HCT116 (cell line): ENCODE data around the gene ASB9. TPM values are rescaled to one million over a fixed set of nuclear protein-coding genes. Genes with fewer than 3 reads are reported as not detected.
"Not testable (repeated sequence)": the region's sequence is repeated elsewhere in the genome, so short reads cannot be mapped to it uniquely, and the experiment has no call there.

Source experiments
- ATAC-seq: fragments of 200-7000 bp; cut with Tn5 transposase; 2 replicates; pipeline ENCODE4 v1.9.1; 2020; ENCODE audit warnings: mild to moderate bottlenecking, moderate library complexity
- BruUV-seq: library from RNA; stranded (reverse); fragments of 400-500 nt; replicated peaks from 2 replicates; lab custom pipeline; 2021; lab: Mats Ljungman, UMichigan
- CTCF ChIA-PET: fragments of 300-600 bp; sonication (Branson Sonifier 250); formaldehyde crosslinking; loops from one replicate; lab custom pipeline; 2021; ENCODE audit warnings: antibody characterized with exemption; lab: Charles Lee
- POLR2A ChIA-PET: fragments of 300-600, 350-600 bp; sonication (Branson Sonifier 250); formaldehyde crosslinking; loops from one replicate; lab custom pipeline; 2021; ENCODE audit warnings: antibody characterized with exemption; lab: Charles Lee
- RAD21 ChIA-PET, 2 experiments: fragments of 300-600 bp; sonication (Branson Sonifier 250); formaldehyde crosslinking; loops; one replicate each; lab custom pipeline; 2023; ENCODE audit warnings: low total read pairs in 2 of 2; ENCODE audit not compliant: uncharacterized antibody in 2 of 2, unreplicated experiment in 2 of 2, low non-redundant PET in 1 of 2; lab: Charles Lee
- DNase-seq: peaks from one replicate; pipeline ENCODE4 v3.0.0-alpha.2; 2010; ENCODE audit warnings: low read depth, low spot score
- H2AFZ ChIP-seq: fragments of 200-600 bp; shearing (Covaris generic), sonication (generic); 2 replicates; pipeline ENCODE4 v1.6.1; 2017; ENCODE audit warnings: low read depth, mixed run types, mixed read lengths, antibody characterized with exemption, low read length; ENCODE audit not compliant: poor library complexity, severe bottlenecking
- H3K27ac ChIP-seq: 2 replicates; pipeline ENCODE4 v1.5.1; 2012; ENCODE audit warnings: low read depth, low read length
- H3K27me3 ChIP-seq: fragments of 200-600 bp; sonication (generic); 2 replicates; pipeline ENCODE4 v1.6.1; 2016; ENCODE audit warnings: mixed run types, low read length, mixed read lengths; ENCODE audit not compliant: insufficient read depth
- H3K36me3 ChIP-seq, 2 experiments: fragments of 200-500 bp in 1 of 2; fragments of 200-600 bp in 1 of 2; sonication (Bioruptor generic) in 1 of 2; sonication (generic) in 1 of 2; 2 replicates each; pipeline versions ENCODE4 v1.5.1 to v1.6.1; 2014 to 2016; ENCODE audit warnings: low read length in 2 of 2, inconsistent platforms in 1 of 2, mixed read lengths in 1 of 2, mixed run types in 1 of 2; ENCODE audit not compliant: insufficient read depth in 2 of 2, control insufficient read depth in 1 of 2
- H3K4me1 ChIP-seq, 2 experiments: fragments of 200-600 bp in 1 of 2; sonication (generic) in 1 of 2; 2 replicates each; pipeline versions ENCODE4 v1.5.1 to v1.6.1; 2012 to 2017; ENCODE audit warnings: low read length in 2 of 2, inconsistent platforms in 1 of 2, mild to moderate bottlenecking in 1 of 2, mixed read lengths in 1 of 2, mixed run types in 1 of 2, moderate library complexity in 1 of 2; ENCODE audit not compliant: insufficient read depth in 2 of 2, control insufficient read depth in 1 of 2
- H3K4me2 ChIP-seq: fragments of 200-600 bp; sonication (generic); 2 replicates; pipeline ENCODE4 v1.6.1; 2017; ENCODE audit warnings: mixed run types, low read length, mixed read lengths
- H3K4me3 ChIP-seq, 2 experiments: fragments of 200-600 bp in 1 of 2; sonication (generic) in 1 of 2; replicated peaks in 1 of 2; 2 replicates each; pipeline ENCODE4 v1.5.1; 2011 to 2016; ENCODE audit warnings: low read length in 2 of 2, control low read depth in 1 of 2, low read depth in 1 of 2, mild to moderate bottlenecking in 1 of 2, mixed read lengths in 1 of 2, mixed run types in 1 of 2
- H3K79me2 ChIP-seq: fragments of 200-600 bp; sonication (generic); 2 replicates; pipeline ENCODE4 v1.6.1; 2017; ENCODE audit warnings: mild to moderate bottlenecking, mixed run types, low read length, moderate library complexity, mixed read lengths; ENCODE audit not compliant: insufficient read depth
- H3K9ac ChIP-seq: fragments of 200-600 bp; sonication (generic); 2 replicates; pipeline ENCODE4 v1.6.1; 2016; ENCODE audit warnings: low read length, mixed read lengths
- H3K9me2 ChIP-seq: fragments of 200-600 bp; sonication (generic), shearing (Covaris generic); 2 replicates; pipeline ENCODE4 v1.6.1; 2017; ENCODE audit warnings: mixed run types, mild to moderate bottlenecking, moderate library complexity; ENCODE audit not compliant: insufficient read depth
- H3K9me3 ChIP-seq, 2 experiments: fragments of 200-500 bp in 1 of 2; fragments of 200-600 bp in 1 of 2; sonication (Bioruptor generic) in 1 of 2; sonication (generic) in 1 of 2; 2 replicates each; pipeline ENCODE4 v1.6.1; 2014 to 2017; ENCODE audit warnings: low read length in 2 of 2, mixed read lengths in 2 of 2, inconsistent platforms in 1 of 2, low read depth in 1 of 2, mild to moderate bottlenecking in 1 of 2, mixed run types in 1 of 2, moderate library complexity in 1 of 2; ENCODE audit not compliant: control insufficient read depth in 1 of 2, insufficient read depth in 1 of 2
- H4K20me1 ChIP-seq: fragments of 200-600 bp; sonication (generic), shearing (Covaris generic); 2 replicates; pipeline ENCODE4 v1.6.1; 2017; ENCODE audit warnings: mixed run types, mild to moderate bottlenecking, moderate library complexity; ENCODE audit not compliant: insufficient read depth
- ATF3 ChIP-seq: IDR thresholded peaks from 2 replicates; pipeline ENCODE4 v1.6.1; 2012
- CBX3 ChIP-seq: IDR thresholded peaks from 2 replicates; pipeline ENCODE4 v1.6.1; 2012; ENCODE audit warnings: low read depth
- CEBPB ChIP-seq: IDR thresholded peaks from 2 replicates; pipeline ENCODE4 v1.6.1; 2012; ENCODE audit warnings: low read depth
- CTCF ChIP-seq, 3 experiments: fragments of 200-600 bp in 1 of 3; sonication (generic) in 1 of 3; IDR thresholded peaks in 2 of 3; conservative IDR thresholded peaks in 1 of 3; 2 replicates each; pipeline ENCODE4 v1.5.1; 2012 to 2017; ENCODE audit warnings: low read depth in 2 of 3, low read length in 2 of 3, antibody characterized with exemption in 1 of 3, borderline replicate concordance in 1 of 3, control low read depth in 1 of 3, mild to moderate bottlenecking in 1 of 3, mixed read lengths in 1 of 3, mixed run types in 1 of 3, moderate library complexity in 1 of 3; ENCODE audit not compliant: insufficient read depth in 1 of 3
- EGR1 ChIP-seq: IDR thresholded peaks from 2 replicates; pipeline ENCODE4 v1.6.1; 2012; ENCODE audit warnings: low read depth
- EZH2phosphoT487 ChIP-seq: fragments of 200-600 bp; IDR thresholded peaks from 2 replicates; pipeline ENCODE4 v1.6.1; 2018; ENCODE audit warnings: antibody characterized with exemption, borderline replicate concordance
- FOSL1 ChIP-seq: IDR thresholded peaks from 2 replicates; pipeline ENCODE4 v1.6.1; 2012; ENCODE audit warnings: low read depth
- JUND ChIP-seq: IDR thresholded peaks from 2 replicates; pipeline ENCODE4 v1.6.1; 2012
- POLR2A ChIP-seq: IDR thresholded peaks from 2 replicates; pipeline ENCODE4 v1.7.0; 2011; ENCODE audit warnings: borderline replicate concordance; ENCODE audit not compliant: insufficient read depth, insufficient read length; ENCODE audit errors: extremely low read depth
- POLR2AphosphoS5 ChIP-seq: IDR thresholded peaks from 2 replicates; pipeline ENCODE4 v1.6.1; 2011; ENCODE audit warnings: mild to moderate bottlenecking, low read depth, low read length, moderate library complexity
- SP1 ChIP-seq: IDR thresholded peaks from 2 replicates; pipeline ENCODE4 v1.6.1; 2012; ENCODE audit warnings: low read depth
- TCF7L2 ChIP-seq: IDR thresholded peaks from 2 replicates; pipeline ENCODE4 v1.7.0; 2011; ENCODE audit warnings: borderline replicate concordance, inconsistent platforms; ENCODE audit not compliant: insufficient read depth, insufficient read length; ENCODE audit errors: extremely low read depth
- ZBTB33 ChIP-seq: IDR thresholded peaks from 2 replicates; pipeline ENCODE4 v1.6.1; 2011; ENCODE audit warnings: mild to moderate bottlenecking, low read length, moderate library complexity; ENCODE audit not compliant: insufficient replicate concordance; ENCODE audit errors: extremely low read depth
- ZFX ChIP-seq: fragments of 450-650 bp; IDR thresholded peaks from 2 replicates; pipeline ENCODE4 v1.6.1; 2017
- ZNF274 ChIP-seq: fragments of 200-500 bp; sonication (Bioruptor generic); IDR thresholded peaks from 2 replicates; pipeline ENCODE4 v1.6.1; 2014; ENCODE audit warnings: mild to moderate bottlenecking, low read depth, low read length, inconsistent platforms
- intact Hi-C: fragments of 100-400 bp; cut with micrococcal nuclease; formaldehyde crosslinking; loops from 2 replicates; pipeline ENCODE4 v1.10.0; 2022
- total RNA-seq: library from RNA; stranded (reverse); gene quantifications from one replicate; pipeline ENCODE4 v1.2.1, GENCODE V29; 2021; ENCODE audit not compliant: unreplicated experiment
- TF ChIP-seq, protein P1 (sequence below): IDR thresholded peaks from 2 replicates; pipeline ENCODE4 v1.6.1; 2012

Gene ASB9
- total RNA-seq, 1 experiment from 2014 or later: 2.9 TPM

DNA sequence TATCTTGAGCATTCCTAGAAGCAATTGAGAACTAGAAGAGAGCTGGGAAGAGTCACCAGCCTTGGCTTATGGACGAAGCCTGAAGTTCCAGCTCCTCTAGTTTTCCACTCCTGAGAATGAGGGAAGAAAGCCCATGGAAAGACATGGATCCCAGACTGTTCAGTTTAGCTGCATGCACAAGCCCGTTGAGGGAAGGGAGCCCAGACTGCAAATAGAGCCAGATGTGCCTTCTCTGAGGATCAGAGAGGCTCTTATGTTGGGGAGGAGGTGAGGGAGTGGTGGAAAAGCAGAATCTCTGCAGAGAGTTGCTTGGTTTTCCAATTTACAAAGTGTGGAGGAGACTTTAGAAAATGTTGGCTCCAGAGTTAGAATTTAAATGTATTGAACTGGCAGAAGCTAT is 69.0 kb downstream of the ASB9 start:
- ChIA-PET RAD21 (no interaction called here), POLR2A (no interaction called here)
- no peak for ATAC-seq
- no peaks in the 10 kb centered on the region for H3K9me2 ChIP-seq
- H3K9ac ChIP-seq: no peak overlapping the region
- no peaks in the 10 kb centered on the region for H3K4me1 ChIP-seq
- H3K79me2 ChIP-seq: no peaks in the 10 kb centered on the region
- H3K27ac ChIP-seq: no peak overlapping the region
- no peaks in the 10 kb centered on the region for H3K27me3 ChIP-seq
- intact Hi-C loops: no loop called here
- TF ChIP-seq POLR2A: no peak
- TF ChIP-seq, protein P1, sequence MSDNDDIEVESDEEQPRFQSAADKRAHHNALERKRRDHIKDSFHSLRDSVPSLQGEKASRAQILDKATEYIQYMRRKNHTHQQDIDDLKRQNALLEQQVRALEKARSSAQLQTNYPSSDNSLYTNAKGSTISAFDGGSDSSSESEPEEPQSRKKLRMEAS: no peak
- no peak for TF ChIP-seq JUND
- TF ChIP-seq ATF3: no peak
- TF ChIP-seq ZBTB33: no peak
- TF ChIP-seq ZNF274: no peak
- no peak for TF ChIP-seq EZH2phosphoT487
- no peak for TF ChIP-seq SP1
- TF ChIP-seq TCF7L2: no peak
- TF ChIP-seq POLR2AphosphoS5: no peak
- TF ChIP-seq CTCF (IDR thresholded peaks at IDR 0.05 in 2 of 3, conservative IDR thresholded peaks at IDR 0.05 in 1 of 3; ENCODE audit: borderline replicate concordance in 1 of 3, insufficient read depth in 1 of 3, low read depth in 2 of 3, low read length in 2 of 3): no peak
- no peak for TF ChIP-seq FOSL1
- TF ChIP-seq CEBPB: no peak
- no peak for TF ChIP-seq ZFX
- no peak for TF ChIP-seq CBX3
- no peak for TF ChIP-seq EGR1
- TF ChIP-seq, all 23 proteins: peak for 0
- BruUV-seq: no TSS peak
- Histone ChIP-seq H3K36me3 (no peaks in the 10 kb centered on the region), H3K4me2 (no peak overlapping the region), H3K9me3 (no peaks in the 10 kb centered on the region), H4K20me1 (no peaks in the 10 kb centered on the region), H3K4me3 (no peak overlapping the region), H2AFZ (no peak overlapping the region)
- DNase-seq: no peak
- CTCF ChIA-PET: no interaction called here

GRCh38 chrX:15198608-15199202 is 71.2 kb downstream of the ASB9 start:
- H4K20me1 ChIP-seq, H3K4me2 ChIP-seq, RAD21 ChIA-PET, DNase-seq, ATAC-seq, H3K4me3 ChIP-seq, H3K9me2 ChIP-seq, H3K79me2 ChIP-seq, CTCF ChIA-PET, H3K27ac ChIP-seq, H2AFZ ChIP-seq, H3K36me3 ChIP-seq, H3K9ac ChIP-seq, BruUV-seq, intact Hi-C loops, POLR2A ChIA-PET, H3K27me3 ChIP-seq, H3K4me1 ChIP-seq, H3K9me3 ChIP-seq: not testable (repeated sequence)
